Natural killer cell (primary cell): Measurements from ENCODE around the gene USH2A. TPM values are rescaled to one million over a fixed set of nuclear protein-coding genes. Genes with fewer than 3 reads are reported as not detected.

ENCODE experiments used
- ATAC-seq, 3 donors: fragments of 150-1000 bp in 2 of 3; fragments of 200-7000 bp in 1 of 3; cut with Tn5 transposase; 1 replicate in 1 of 3; 2 replicates in 2 of 3; pipeline ENCODE4 v1.10.0; 2021; ENCODE audit warnings: mild to moderate bottlenecking in 2 of 3, moderate library complexity in 2 of 3
- DNase-seq, 2 donors: peaks; one replicate each; pipeline versions ENCODE4 v3.0.0 to v3.0.0-alpha.2; 2013 to 2021; ENCODE audit warnings: mixed read lengths in 1 of 2
- H3K27ac ChIP-seq: one replicate; pipeline ENCODE4 v1.5.1; 2013; ENCODE audit warnings: mild to moderate bottlenecking, low read length
- H3K27me3 ChIP-seq: one replicate; pipeline ENCODE4 v1.6.1; 2013; ENCODE audit warnings: low read length; ENCODE audit not compliant: control insufficient read depth, insufficient read depth
- H3K36me3 ChIP-seq: one replicate; pipeline ENCODE4 v1.6.1; 2013; ENCODE audit warnings: low read length; ENCODE audit not compliant: control insufficient read depth, insufficient read depth
- H3K4me1 ChIP-seq: one replicate; pipeline ENCODE4 v1.6.1; 2013; ENCODE audit warnings: low read length; ENCODE audit not compliant: control insufficient read depth, insufficient read depth
- H3K4me3 ChIP-seq: one replicate; pipeline ENCODE4 v1.5.1; 2013; ENCODE audit warnings: low read length
- H3K9me3 ChIP-seq: one replicate; pipeline ENCODE4 v1.6.1; 2013; ENCODE audit warnings: low read length; ENCODE audit not compliant: control insufficient read depth, insufficient read depth
- H3K27ac Mint-ChIP-seq, 2 donors: one replicate each; pipeline ENCODE4 v1.8.0; 2022; ENCODE audit warnings: mild to moderate bottlenecking in 2 of 2, mixed read lengths in 2 of 2, moderate library complexity in 1 of 2
- H3K27me3 Mint-ChIP-seq, 2 donors: one replicate each; pipeline ENCODE4 v1.8.0; 2022; ENCODE audit warnings: low read depth in 2 of 2, mixed read lengths in 2 of 2
- H3K36me3 Mint-ChIP-seq: one replicate; pipeline ENCODE4 v1.8.0; 2022; ENCODE audit warnings: mixed read lengths
- H3K4me1 Mint-ChIP-seq, 2 donors: one replicate each; pipeline ENCODE4 v1.8.0; 2022; ENCODE audit warnings: mixed read lengths in 2 of 2
- H3K4me3 Mint-ChIP-seq: one replicate; pipeline ENCODE4 v1.8.0; 2022; ENCODE audit warnings: mild to moderate bottlenecking, moderate library complexity, mixed read lengths
- H3K9me3 Mint-ChIP-seq, 2 donors: one replicate each; pipeline ENCODE4 v1.8.0; 2022; ENCODE audit warnings: mixed read lengths in 2 of 2
- CTCF ChIP-seq: fragments of 200-600 bp; IDR thresholded peaks from one replicate; pipeline ENCODE4 v1.8.0; 2022; ENCODE audit warnings: antibody characterized with exemption
- WGBS: methylation state at CpG from one replicate; pipeline ENCODE4 v1.1.7; 2013; ENCODE audit warnings: missing lambda C conversion rate; ENCODE audit not compliant: insufficient coverage; 5-methylcytosine and 5-hydroxymethylcytosine counted together
- intact Hi-C: fragments of 100-400 bp; cut with micrococcal nuclease; formaldehyde crosslinking; loops from one replicate; pipeline ENCODE4 v1.14.2; 2022
- total RNA-seq, 4 donors: library from RNA; stranded (reverse); fragments of 120-200 nt in 1 of 4; gene quantifications; one replicate each; pipeline versions ENCODE4 v1.2.3 to v1.2.4, GENCODE V29; 2013 to 2022

The USH2A gene
- total RNA-seq, 3 donors from 2014 or later (not counting 1 experiment from before 2014, with no cell fraction given), result not detected

- TF ChIP-seq CTCF, result no peak
- Histone ChIP-seq H3K27ac (no peak overlapping the region), H3K36me3 (no peaks in the 10 kb centered on the region), H3K27me3 (no peaks in the 10 kb centered on the region), H3K4me1 (no peaks in the 10 kb centered on the region), H3K4me3 (no peak overlapping the region), H3K9me3 (no peaks in the 10 kb centered on the region)
- H3K9me3 Mint-ChIP-seq, result peaks cover 13% of the 10 kb centered on the region in 2 donors
- no peaks in the 10 kb centered on the region for H3K36me3 Mint-ChIP-seq
- no peak overlapping the region for H3K4me3 Mint-ChIP-seq
- no peaks in the 10 kb centered on the region for H3K27me3 Mint-ChIP-seq
- H3K27ac Mint-ChIP-seq, result no peak overlapping the region
- 94% methylated on average over 2 of the region's 3 CpGs for WGBS
- no peak for ATAC-seq
- no peaks in the 10 kb centered on the region for H3K4me1 Mint-ChIP-seq
- intact Hi-C loops, result no loop called here
- DNase-seq, result no peak
Measured at GRCh38 chr1:216071262-216071661, 352.0 kb downstream of the USH2A start.

- H3K36me3 Mint-ChIP-seq, result no peaks in the 10 kb centered on the region
Measured at GRCh38 chr1:216064643-216065042, 358.6 kb downstream of the USH2A start.

GRCh38 chr1:216057947-216058346 is 365.3 kb downstream of the USH2A start:
- no peak overlapping the region for H3K27ac ChIP-seq
- intact Hi-C loops, result no loop called here
- peaks cover 7% of the 10 kb centered on the region in 2 donors for H3K9me3 Mint-ChIP-seq
- DNase-seq, result no peak
- H3K9me3 ChIP-seq, result peaks cover 2% of the 10 kb centered on the region
- whole genome bisulfite sequencing, result 97% methylated on average over 3 of the region's 4 CpGs
- no peak for ATAC-seq
- no peaks in the 10 kb centered on the region for H3K36me3 ChIP-seq
- no peak overlapping the region for H3K4me3 ChIP-seq
- no peaks in the 10 kb centered on the region for H3K4me1 Mint-ChIP-seq
- H3K27me3 Mint-ChIP-seq, result no peaks in the 10 kb centered on the region
- no peaks in the 10 kb centered on the region for H3K4me1 ChIP-seq
- H3K4me3 Mint-ChIP-seq, result no peak overlapping the region
- no peak for TF ChIP-seq CTCF
- H3K27me3 ChIP-seq, result no peaks in the 10 kb centered on the region
- no peak overlapping the region for H3K27ac Mint-ChIP-seq
- no peaks in the 10 kb centered on the region for H3K36me3 Mint-ChIP-seq

More at GRCh38 chr1:216064643-216065042, 358.6 kb downstream of the USH2A start:
- H3K36me3 ChIP-seq, result no peaks in the 10 kb centered on the region
- no peak for ATAC-seq
- H3K4me3 ChIP-seq, result no peak overlapping the region
- no peaks in the 10 kb centered on the region for H3K4me1 Mint-ChIP-seq
- no peak overlapping the region for H3K27ac Mint-ChIP-seq
- TF ChIP-seq CTCF, result no peak
- no peaks in the 10 kb centered on the region for H3K4me1 ChIP-seq
- H3K9me3 Mint-ChIP-seq, result peaks cover 15 to 20% of the 10 kb centered on the region in 2 donors
- H3K4me3 Mint-ChIP-seq, result no peak overlapping the region
- intact Hi-C loops, result no loop called here
- no peaks in the 10 kb centered on the region for H3K27me3 Mint-ChIP-seq
- no peak for DNase-seq
- H3K27ac ChIP-seq, result no peak overlapping the region
- H3K27me3 ChIP-seq, result no peaks in the 10 kb centered on the region
- no peaks in the 10 kb centered on the region for H3K9me3 ChIP-seq

GRCh38 chr1:216057063-216057462 is 366.2 kb downstream of the USH2A start:
- WGBS, result no CpG with 5 or more reads among the region's 1 CpG
- H3K27ac ChIP-seq, result no peak overlapping the region
- no peaks in the 10 kb centered on the region for H3K36me3 Mint-ChIP-seq
- H3K9me3 Mint-ChIP-seq, result peaks cover 6 to 7% of the 10 kb centered on the region in 2 donors
- no peak overlapping the region for H3K4me3 ChIP-seq
- ATAC-seq (no peak), DNase-seq (no peak)
- no peaks in the 10 kb centered on the region for H3K4me1 ChIP-seq
- H3K4me3 Mint-ChIP-seq, result no peak overlapping the region
- H3K27me3 ChIP-seq, result no peaks in the 10 kb centered on the region
- no peak overlapping the region for H3K27ac Mint-ChIP-seq
- H3K36me3 ChIP-seq, result no peaks in the 10 kb centered on the region
- TF ChIP-seq CTCF, result no peak
- H3K27me3 Mint-ChIP-seq, result no peaks in the 10 kb centered on the region
- no peaks in the 10 kb centered on the region for H3K4me1 Mint-ChIP-seq
- H3K9me3 ChIP-seq, result peaks cover 2% of the 10 kb centered on the region
- intact Hi-C loops, result no loop called here
